Activated T-cell treated with anti-CD3 and anti-CD28 coated beads for 48 hours (primary cell): ENCODE results near the gene SMCO3.
A peak's percentile ranks its signal among the peaks of the same experiment; 100 is the strongest.
"Not testable (repeated sequence)": the region's sequence is repeated elsewhere in the genome, so short reads cannot be mapped to it uniquely, and the experiment has no call there.

Experiments
- DNase-seq: peaks from one replicate; pipeline ENCODE4 v3.0.0-alpha.2; 2020; ENCODE audit warnings: low read depth

SMCO3 gene

GRCh38 chr12:14774906-14775635 lies 38.9 kb downstream of the SMCO3 start:
- peak; percentile 9 for DNase-seq

- DNase-seq = peak; percentile 85
Measured at GRCh38 chr12:14774074-14774905, 39.7 kb downstream of the SMCO3 start.

- no peak for DNase-seq
Measured at GRCh38 chr12:14773685-14774073, 40.3 kb downstream of the SMCO3 start.

GRCh38 chr12:14772946-14773345 lies 41.0 kb downstream of the SMCO3 start:
- DNase-seq = no peak

GRCh38 chr12:14771651-14772137 lies 42.3 kb downstream of the SMCO3 start:
- no peak for DNase-seq

GRCh38 chr12:14770496-14771461 lies 43.2 kb downstream of the SMCO3 start:
- peak; percentile 89 for DNase-seq

- DNase-seq = peak; percentile 88
Measured at GRCh38 chr12:14769969-14770495, 44.0 kb downstream of the SMCO3 start.

- DNase-seq = peak; percentile 18
Measured at GRCh38 chr12:14769466-14769968, 44.5 kb downstream of the SMCO3 start.

GRCh38 chr12:14768823-14769405 lies 45.1 kb downstream of the SMCO3 start:
- DNase-seq = peak; percentile 36

GRCh38 chr12:14767617-14768016 lies 46.4 kb downstream of the SMCO3 start:
- DNase-seq = no peak

GRCh38 chr12:14766649-14767215 lies 47.2 kb downstream of the SMCO3 start:
- DNase-seq = no peak

GRCh38 chr12:14766020-14766419 lies 48.0 kb downstream of the SMCO3 start:
- DNase-seq = not testable (repeated sequence)

- DNase-seq = no peak
Measured at GRCh38 chr12:14765398-14765797, 48.6 kb downstream of the SMCO3 start.

- not testable (repeated sequence) for DNase-seq
Measured at GRCh38 chr12:14759711-14760280, 54.2 kb downstream of the SMCO3 start.

- no peak for DNase-seq
Measured at GRCh38 chr12:14756334-14757143, 57.4 kb downstream of the SMCO3 start.
